ENCODE results near the gene SPOCK1. TPM values are rescaled to one million over a fixed set of nuclear protein-coding genes. Genes with fewer than 3 reads are reported as not detected.

SPOCK1 gene
- total and polyA plus RNA-seq, 2 donors (not counting 3 experiments of a cell fraction or from before 2014, with no cell fraction given), result 144 to 280 TPM

GRCh38 chr5:137072361-137073115 is 426.6 kb downstream of the SPOCK1 start:
- Histone ChIP-seq H3K27ac (ENCODE audit: insufficient read depth, low read depth, low read length) (peak overlapping the region; percentile 65), H2AFZ (ENCODE audit: low read depth, low read length) (no peak overlapping the region), H4K20me1 (replicated peaks; ENCODE audit: control insufficient read depth, extremely low read depth, insufficient read depth, low read length) (no peaks in the 10 kb centered on the region), H3K4me3 (replicated peaks in 1 of 3; ENCODE audit: insufficient read depth in 1 of 3, low read depth in 1 of 3, low read length in 3 of 3) (no peak overlapping the region), H3K79me2 (ENCODE audit: control insufficient read depth, insufficient read depth, low read length) (peaks cover 8% of the 10 kb centered on the region), H3K9ac (replicated peaks; ENCODE audit: extremely low read depth, insufficient read depth, low read length) (peak overlapping the region; percentile 7), H3K36me3 (ENCODE audit: control insufficient read depth in 2 of 2, extremely low read depth in 1 of 2, insufficient read depth in 2 of 2, low read length in 2 of 2) (no peaks in the 10 kb centered on the region), H3K4me1 (ENCODE audit: control insufficient read depth, extremely low read depth, insufficient read depth, low read length) (peaks cover 30% of the 10 kb centered on the region), H3K9me3 (replicated peaks; ENCODE audit: control insufficient read depth, insufficient read depth, low read length) (no peaks in the 10 kb centered on the region), H3K9me1 (replicated peaks; ENCODE audit: control insufficient read depth, extremely low read depth, insufficient read depth, low read length) (no peaks in the 10 kb centered on the region), H3K4me2 (ENCODE audit: insufficient read depth, low read length) (peak overlapping the region; percentile 47), H3K27me3 (ENCODE audit: control insufficient read depth in 2 of 2, insufficient read depth in 2 of 2, low read length in 2 of 2) (no peaks in the 10 kb centered on the region)
- intact Hi-C loops (cut with micrococcal nuclease) (loop anchor here (1.0 to 10.0 kb wide), 4 partner anchors 11 to 268 kb away; no protein-coding TSS in a partner anchor), dilution Hi-C loops (cut with MboI; ENCODE audit: extremely low pct_ligation_motif_present, low sequenced_read_pairs) (no loop called here)
- no TSS peak for BruUV-seq (replicated peaks)
- peak; percentile 49 for DNase-seq (ENCODE audit: low read depth, low spot score)
- ChIA-PET CTCF (interaction anchor here (1.0 to 3.2 kb wide), 3 partner anchors 11 to 37 kb away, joined by 6 to 19 read pairs (median 7); no protein-coding TSS in a partner anchor), POLR2A (no interaction called here)
- TF ChIP-seq EZH2 (IDR thresholded peaks at IDR 0.05; ENCODE audit: borderline replicate concordance, low read depth, low read length, severe bottlenecking), result no peak
- TF ChIP-seq POLR2A (IDR thresholded peaks at IDR 0.05; ENCODE audit: low read depth, low read length), result no peak
- no peak for TF ChIP-seq GATA2 (IDR thresholded peaks at IDR 0.05; ENCODE audit: insufficient read depth, insufficient read length, low read depth, low read length)
- TF ChIP-seq CTCF (IDR thresholded peaks at IDR 0.05; ENCODE audit: extremely low read depth in 1 of 2, insufficient read depth in 1 of 2, low read depth in 1 of 2, low read length in 2 of 2), result no peak
- TF ChIP-seq JUN (IDR thresholded peaks at IDR 0.05; ENCODE audit: borderline replicate concordance, insufficient read depth, insufficient read length, low read depth), result no peak
- no peak for TF ChIP-seq FOS (IDR thresholded peaks at IDR 0.05; ENCODE audit: borderline replicate concordance, insufficient read depth, low read length)
- FAIRE-seq, result no peak

All from endothelial cell of umbilical vein (primary cell).